Activated naive CD4-positive, alpha-beta T cell treated with anti-CD3 and anti-CD28 coated beads, Interleukin-2, amount 50 U/mL, for 72 hours (primary cell): Measurements from ENCODE around the gene SLC66A3. TPM values are rescaled to one million over a fixed set of nuclear protein-coding genes. Genes with fewer than 3 reads are reported as not detected.

Experiments used
- ATAC-seq, 2 donors: fragments of 150-1000 bp; cut with Tn5 transposase; 2 replicates each; pipeline ENCODE4 v1.10.0; 2021; ENCODE audit warnings: mild to moderate bottlenecking in 2 of 2, moderate library complexity in 2 of 2
- DNase-seq, 2 donors: peaks; one replicate each; pipeline ENCODE4 v3.0.0; 2021 to 2022; ENCODE audit warnings: low spot score in 2 of 2
- H3K27ac Mint-ChIP-seq, 2 donors: one replicate each; pipeline ENCODE4 v1.8.0; 2022; ENCODE audit warnings: mild to moderate bottlenecking in 2 of 2, mixed read lengths in 2 of 2
- H3K36me3 Mint-ChIP-seq, 2 donors: one replicate each; pipeline ENCODE4 v1.8.0; 2022; ENCODE audit warnings: mixed read lengths in 2 of 2
- H3K9me3 Mint-ChIP-seq, 2 donors: one replicate each; pipeline ENCODE4 v1.8.0; 2022; ENCODE audit warnings: mixed read lengths in 2 of 2
- total RNA-seq, 2 donors: library from RNA; stranded (reverse); gene quantifications; one replicate each; pipeline ENCODE4 v1.2.3, GENCODE V29; 2022

SLC66A3 gene
- total RNA-seq, 2 donors from 2014 or later = 6.9 to 12.3 TPM

DNA sequence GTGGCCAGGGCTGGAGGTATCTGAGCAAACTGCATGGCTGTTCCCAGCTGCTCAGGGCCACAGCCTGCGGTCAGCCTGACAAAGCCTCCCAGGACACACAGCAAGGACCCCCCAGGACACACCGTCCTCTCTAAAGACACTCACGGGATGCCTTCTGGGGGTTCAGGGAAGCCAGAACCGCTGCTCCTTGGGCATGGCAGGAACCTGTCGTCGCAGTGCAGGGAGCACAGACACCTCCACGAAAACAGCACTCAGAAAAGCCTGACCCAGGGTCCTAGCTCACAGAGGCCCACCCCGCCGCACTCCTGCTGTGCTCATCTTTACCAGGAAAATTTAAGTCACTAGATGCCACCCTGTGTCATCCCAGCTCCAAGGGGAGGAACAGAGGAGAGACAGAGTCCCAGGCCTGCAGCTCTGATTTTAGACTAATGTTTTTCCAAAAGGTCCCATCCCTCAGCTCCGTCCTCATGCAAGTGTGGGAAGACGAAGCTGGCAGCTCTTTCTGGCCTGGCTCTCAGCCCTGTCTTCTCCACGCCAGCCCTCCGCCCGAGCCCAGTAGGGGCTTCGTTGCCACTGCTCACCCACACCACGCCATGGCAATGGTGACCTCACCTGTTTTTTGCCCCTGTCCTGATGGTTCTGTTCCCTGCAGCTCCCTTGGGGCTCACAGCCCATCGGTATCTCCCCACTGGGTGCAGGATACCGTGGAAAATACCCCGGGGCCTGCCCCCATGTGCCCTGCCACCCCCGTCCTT is 23.9 kb upstream of the SLC66A3 start:
- H3K9me3 Mint-ChIP-seq = no peaks in the 10 kb centered on the region
- no peak for ATAC-seq

DNA sequence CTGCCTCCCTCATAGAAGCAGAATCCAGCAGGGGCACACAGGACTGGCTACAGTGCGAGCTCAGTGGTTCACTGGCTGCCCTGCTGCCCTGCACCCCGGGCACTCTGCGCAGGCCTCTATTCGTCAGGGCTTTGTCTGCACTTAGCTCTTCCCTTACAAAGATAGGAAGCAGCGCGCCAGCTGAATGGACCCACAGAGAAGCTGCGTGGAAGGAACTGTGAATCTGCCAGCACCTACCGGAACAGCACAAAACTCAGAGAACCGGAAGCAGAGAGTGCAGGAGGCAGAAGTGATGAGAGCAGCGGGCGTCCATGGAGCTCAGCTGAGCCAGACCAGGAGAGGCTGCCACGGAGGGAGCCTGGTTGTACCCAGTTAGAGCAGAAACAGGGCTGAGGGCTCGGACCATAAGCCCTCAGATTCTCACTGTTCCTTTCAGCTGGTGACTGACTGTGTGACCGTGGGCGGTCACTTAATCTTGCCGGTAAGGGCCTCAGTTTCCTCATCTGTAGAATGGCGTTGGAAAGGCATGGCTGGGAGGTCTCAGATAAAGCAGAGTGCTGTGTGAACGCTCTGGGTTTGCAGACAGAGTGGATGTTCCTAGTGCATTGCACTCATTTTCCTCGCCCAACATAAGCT is 23.1 kb upstream of the SLC66A3 start:
- no peaks in the 10 kb centered on the region for H3K36me3 Mint-ChIP-seq
- ATAC-seq (peak; percentile 1 to 2), DNase-seq (no peak)
- no peaks in the 10 kb centered on the region for H3K9me3 Mint-ChIP-seq
- peak overlapping the region in 1 of 2 donors; percentile 92 for H3K27ac Mint-ChIP-seq

More for the DNA sequence above, 23.9 kb upstream of the SLC66A3 start:
- no peak for DNase-seq
- H3K27ac Mint-ChIP-seq = peak overlapping the region in 1 of 2 donors; percentile 92
- no peaks in the 10 kb centered on the region for H3K36me3 Mint-ChIP-seq

DNA sequence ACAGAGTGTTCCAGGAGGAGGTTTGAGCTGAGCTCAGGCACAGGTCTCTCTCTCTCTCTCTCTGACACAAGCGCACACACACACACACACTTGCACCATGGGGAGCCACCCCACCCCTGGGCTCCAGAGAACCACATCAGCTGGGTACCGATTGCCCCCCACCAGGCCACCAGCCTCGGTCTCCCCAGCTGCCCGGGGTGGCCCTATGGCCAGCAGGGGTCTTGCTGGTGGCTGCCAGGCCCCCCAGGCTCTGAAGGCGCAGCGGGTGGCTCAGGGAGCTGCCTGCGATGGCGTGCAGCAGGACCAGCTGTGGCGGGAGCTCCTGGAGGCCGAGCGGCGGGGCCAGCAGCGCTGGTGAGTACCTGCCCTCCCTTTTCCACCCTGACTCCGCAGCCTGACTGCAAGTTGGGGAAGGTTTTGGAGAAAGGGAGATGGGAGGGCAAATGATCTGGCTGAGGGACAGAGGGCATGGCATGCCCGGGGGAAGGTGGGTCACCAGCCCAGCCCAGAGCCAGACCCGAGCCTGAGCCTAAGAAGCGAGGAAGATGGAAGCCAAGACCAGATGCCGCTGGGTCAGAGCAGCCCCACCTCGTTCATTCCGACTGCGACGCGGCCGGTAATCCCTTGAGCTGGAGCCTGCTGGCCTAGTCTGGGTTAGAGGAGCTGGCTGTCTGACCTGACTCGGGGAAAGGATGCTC is 21.9 kb upstream of the SLC66A3 start:
- H3K27ac Mint-ChIP-seq = peak overlapping the region in 1 of 2 donors; percentile 92
- no peaks in the 10 kb centered on the region for H3K9me3 Mint-ChIP-seq
- DNase-seq (no peak), ATAC-seq (no peak)
- H3K36me3 Mint-ChIP-seq = no peaks in the 10 kb centered on the region

DNA sequence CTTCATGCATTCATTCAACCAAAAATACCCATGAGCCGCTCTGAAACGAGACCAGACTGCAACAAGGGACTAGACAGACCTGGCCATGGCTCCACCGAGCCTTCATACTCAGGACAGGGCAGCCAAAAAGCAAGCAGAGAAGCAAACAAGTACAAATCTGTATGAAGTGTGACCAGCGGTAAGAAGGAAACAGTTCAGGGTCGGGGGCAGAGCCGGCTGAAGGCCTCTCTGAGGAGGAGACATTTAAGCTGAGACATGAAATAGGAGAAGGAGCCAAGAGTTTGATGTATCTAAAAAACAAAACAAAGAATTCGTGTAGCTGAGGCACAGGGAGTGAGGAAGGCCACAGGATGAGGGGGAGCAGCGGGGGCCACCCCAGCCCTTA is 21.3 kb upstream of the SLC66A3 start:
- no peaks in the 10 kb centered on the region for H3K36me3 Mint-ChIP-seq
- ATAC-seq = no peak
- no peak for DNase-seq
- H3K9me3 Mint-ChIP-seq = no peaks in the 10 kb centered on the region
- H3K27ac Mint-ChIP-seq = no peak overlapping the region

DNA sequence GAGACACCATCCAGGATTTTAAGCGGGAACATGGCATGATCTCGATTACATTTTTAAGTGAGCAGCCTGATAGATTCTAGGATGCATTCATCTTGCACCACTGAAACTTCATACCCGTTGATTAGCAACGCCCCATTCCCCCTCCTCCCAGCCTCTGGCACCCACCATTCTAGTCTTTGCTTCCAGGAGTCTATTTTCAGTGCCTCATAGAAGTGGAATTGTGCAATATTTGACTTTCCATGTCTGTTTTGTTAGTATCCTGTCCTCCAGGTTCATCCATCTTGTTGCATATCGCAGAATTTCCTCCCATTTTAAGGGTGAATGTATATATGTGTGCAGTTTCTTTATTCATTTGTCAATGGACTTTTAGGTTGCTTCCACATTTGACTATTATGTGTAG is 20.9 kb upstream of the SLC66A3 start:
- Mint-ChIP-seq H3K9me3 (no peaks in the 10 kb centered on the region), H3K27ac (no peak overlapping the region), H3K36me3 (no peaks in the 10 kb centered on the region)
- DNase-seq = no peak
- no peak for ATAC-seq

DNA sequence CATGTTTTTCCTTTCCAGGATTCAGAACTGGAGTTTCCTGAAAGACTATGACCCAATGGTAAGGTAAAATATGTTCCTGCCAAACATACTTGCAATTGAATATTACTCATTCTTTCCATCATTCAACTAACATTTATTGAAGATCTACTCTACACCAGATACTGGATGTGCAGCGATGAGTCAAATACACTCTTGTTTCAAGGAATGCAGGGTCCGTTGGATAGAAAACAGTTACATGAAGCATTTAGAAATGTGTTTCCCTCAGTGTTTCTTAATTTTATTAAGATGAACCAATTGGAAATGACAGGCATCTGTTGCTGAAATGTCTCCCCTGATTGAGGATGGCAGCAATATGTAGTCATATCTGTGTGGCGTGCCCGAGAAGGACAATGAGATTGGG is 14.8 kb upstream of the SLC66A3 start:
- H3K9me3 Mint-ChIP-seq = no peaks in the 10 kb centered on the region
- no peak for ATAC-seq
- no peak for DNase-seq
- H3K36me3 Mint-ChIP-seq = no peaks in the 10 kb centered on the region
- H3K27ac Mint-ChIP-seq = no peak overlapping the region

DNA sequence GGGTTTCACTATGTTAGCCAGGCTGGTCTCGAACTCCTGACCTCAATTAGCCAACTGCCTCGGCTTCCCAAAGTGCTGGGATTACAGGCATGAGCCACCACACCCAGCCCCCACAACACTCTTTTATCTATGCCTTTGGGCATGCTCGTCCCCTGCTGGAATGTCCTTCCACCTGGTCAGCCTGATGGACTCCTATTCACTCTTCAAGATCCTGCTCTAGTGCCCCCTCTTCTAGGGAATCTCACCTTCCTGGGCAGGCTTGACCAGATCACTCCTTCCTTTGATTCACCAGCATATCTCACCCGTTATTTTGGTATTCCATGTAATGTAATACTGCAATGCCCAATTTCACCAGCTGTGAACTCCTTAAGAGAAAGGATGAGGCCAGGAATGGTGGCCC is 13.9 kb upstream of the SLC66A3 start:
- no peak for DNase-seq
- ATAC-seq = no peak
- Mint-ChIP-seq H3K27ac (no peak overlapping the region), H3K36me3 (no peaks in the 10 kb centered on the region), H3K9me3 (no peaks in the 10 kb centered on the region)

DNA sequence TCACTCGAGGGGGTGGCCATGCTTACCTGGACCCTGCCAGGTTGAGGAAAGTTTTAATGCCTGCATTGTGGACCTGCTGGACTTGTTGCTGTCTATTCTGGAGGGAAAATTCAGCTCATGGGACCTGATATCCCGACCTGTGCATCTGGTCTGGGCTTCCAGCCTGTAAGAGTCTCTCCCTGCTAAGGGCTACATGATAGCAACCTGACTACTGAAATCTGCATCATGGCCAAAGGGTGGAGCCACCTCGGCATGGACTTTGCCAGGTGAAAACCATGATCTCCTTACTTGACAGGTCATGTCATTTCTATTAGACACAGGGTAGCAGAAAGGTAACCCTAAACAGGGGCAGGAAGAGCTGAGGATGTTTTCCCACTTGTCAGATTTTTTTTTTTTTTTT is 12.9 kb upstream of the SLC66A3 start:
- ATAC-seq (no peak), DNase-seq (no peak)
- Mint-ChIP-seq H3K9me3 (no peaks in the 10 kb centered on the region), H3K36me3 (no peaks in the 10 kb centered on the region), H3K27ac (no peak overlapping the region)

DNA sequence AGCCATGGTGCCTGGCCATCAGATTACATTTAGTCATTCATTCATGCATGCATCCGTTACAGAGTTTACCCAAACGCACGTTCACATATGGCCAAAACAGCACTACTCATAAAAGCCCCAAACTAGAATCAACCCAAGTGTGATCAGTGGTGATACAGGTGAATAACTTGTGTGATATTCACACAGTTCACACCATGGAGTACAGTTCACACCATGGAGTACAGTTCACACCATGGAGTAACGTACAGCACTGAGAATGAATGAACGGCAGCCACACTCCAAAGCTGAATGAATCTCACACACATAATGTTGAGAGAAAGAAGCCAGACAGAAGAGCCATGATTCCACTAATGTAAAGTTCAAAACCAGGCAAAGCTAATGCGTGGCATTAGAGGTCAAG is 12.3 kb upstream of the SLC66A3 start:
- no peak for ATAC-seq

DNA sequence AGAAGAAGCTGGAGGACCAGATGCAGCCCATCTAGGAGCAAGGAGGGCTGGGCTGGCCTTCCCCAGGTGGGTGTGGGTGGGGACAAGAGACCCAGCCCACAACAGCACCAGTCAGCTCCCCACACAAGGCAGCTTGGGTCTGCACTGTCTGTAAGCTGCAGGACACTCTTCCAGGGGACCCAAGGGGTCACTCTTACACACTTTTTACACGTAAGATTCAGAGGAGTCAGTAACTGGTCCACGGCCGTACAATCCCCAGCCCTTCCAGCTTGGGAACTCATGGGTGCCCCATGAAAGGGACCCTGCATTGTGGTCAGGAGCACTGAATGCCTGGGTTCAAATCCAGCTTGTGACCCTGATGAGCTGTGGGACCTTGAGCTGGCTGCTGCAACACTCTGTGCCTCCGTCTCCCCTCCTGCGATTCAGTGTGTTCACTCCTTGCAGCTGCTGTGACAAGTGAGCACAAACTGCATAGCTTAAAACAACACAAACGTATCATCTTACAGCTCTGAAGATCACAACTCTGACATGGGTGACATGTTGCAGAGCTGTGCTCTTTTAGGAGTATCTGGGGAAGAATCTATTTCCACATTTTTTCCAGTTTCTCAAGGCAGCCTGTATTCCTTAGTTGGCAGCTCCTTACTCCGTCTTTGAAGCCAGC is 11.1 kb upstream of the SLC66A3 start:
- Mint-ChIP-seq H3K27ac (no peak overlapping the region), H3K9me3 (no peaks in the 10 kb centered on the region), H3K36me3 (no peaks in the 10 kb centered on the region)
- DNase-seq = no peak
- no peak for ATAC-seq

More for the DNA sequence above, 12.3 kb upstream of the SLC66A3 start:
- no peaks in the 10 kb centered on the region for H3K9me3 Mint-ChIP-seq
- H3K36me3 Mint-ChIP-seq = no peaks in the 10 kb centered on the region
- DNase-seq = no peak
- no peak overlapping the region for H3K27ac Mint-ChIP-seq

DNA sequence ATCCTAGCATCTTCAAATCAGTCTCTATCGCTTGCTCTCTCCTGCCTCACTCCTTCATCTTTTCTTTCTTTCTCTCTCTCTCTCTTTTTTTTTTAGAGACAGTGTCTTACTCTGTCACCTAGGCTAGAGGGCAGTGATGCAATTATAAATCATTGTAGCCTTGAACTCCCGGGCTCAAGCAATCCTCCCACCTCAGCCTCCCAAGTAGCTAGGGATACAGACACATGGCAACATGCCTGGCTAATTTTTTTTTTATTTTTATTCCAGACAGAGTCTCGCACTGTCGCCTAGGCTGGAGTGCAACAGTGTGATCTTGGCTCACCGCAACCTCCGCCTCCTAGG is 10.6 kb upstream of the SLC66A3 start:
- ATAC-seq (no peak), DNase-seq (no peak)
- Mint-ChIP-seq H3K9me3 (no peaks in the 10 kb centered on the region), H3K27ac (peak overlapping the region in 1 of 2 donors; percentile 32), H3K36me3 (no peaks in the 10 kb centered on the region)

DNA sequence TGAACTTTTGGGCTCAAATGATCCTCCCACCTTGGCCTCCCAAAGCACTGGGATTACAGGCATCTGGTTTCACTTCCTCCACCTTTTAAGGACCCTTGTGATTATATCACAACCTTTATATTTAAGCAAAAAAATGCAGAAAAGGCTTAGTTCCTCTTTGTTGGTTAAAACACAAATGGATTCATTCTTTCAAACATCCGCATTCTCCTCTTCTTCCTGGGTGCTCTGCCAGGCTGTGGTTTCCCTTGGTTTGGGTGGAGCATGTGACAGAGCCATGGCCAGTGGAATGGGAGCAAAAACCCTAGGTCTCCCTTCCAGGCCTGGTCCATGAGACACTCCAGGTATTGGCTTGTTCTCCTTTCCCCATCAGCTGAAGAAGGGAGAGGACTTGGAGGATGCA is 9.9 kb upstream of the SLC66A3 start:
- no peaks in the 10 kb centered on the region for H3K36me3 Mint-ChIP-seq
- no peaks in the 10 kb centered on the region for H3K9me3 Mint-ChIP-seq
- ATAC-seq = no peak
- H3K27ac Mint-ChIP-seq = no peak overlapping the region
- DNase-seq = no peak

DNA sequence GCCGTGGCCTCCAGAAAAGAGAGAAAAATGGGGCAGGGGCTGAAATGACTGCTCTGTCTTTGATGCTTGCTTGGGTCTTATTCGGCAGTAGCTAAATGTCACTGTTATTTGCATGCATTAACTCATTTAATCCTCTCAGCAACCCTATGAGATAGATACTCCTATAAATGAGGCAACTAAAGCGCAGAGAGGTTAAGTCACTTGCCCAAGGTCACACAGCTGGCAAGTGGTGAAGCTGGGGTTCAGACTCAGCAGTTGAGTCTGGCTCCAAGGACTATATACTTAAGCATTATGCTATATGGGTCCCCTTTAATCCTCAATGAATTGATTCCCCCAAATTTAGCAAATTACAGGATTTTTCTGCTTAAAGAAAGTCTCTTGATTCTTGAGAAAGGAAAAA is 9.2 kb upstream of the SLC66A3 start:
- Mint-ChIP-seq H3K36me3 (no peaks in the 10 kb centered on the region), H3K9me3 (no peaks in the 10 kb centered on the region), H3K27ac (no peak overlapping the region)
- DNase-seq (no peak), ATAC-seq (no peak)

DNA sequence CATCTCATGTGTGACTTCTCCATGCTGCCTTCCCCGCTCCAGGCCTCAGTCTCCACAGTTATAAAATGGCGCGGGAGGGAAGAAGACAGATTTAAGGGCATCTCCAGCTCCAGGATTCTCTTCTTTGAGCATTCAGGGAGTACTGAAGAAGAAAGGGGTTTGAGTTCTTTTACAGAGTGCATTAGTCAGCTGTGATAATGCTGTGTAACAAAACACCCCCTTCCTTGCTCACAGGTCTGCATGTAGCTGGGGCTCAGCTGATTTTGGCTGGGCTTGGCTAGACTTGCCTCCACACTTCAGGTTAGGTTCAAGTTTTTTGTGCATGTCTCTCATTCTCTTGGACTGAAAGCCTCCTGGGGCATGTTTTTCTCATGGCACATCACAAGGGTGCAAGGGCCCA is 8.0 kb upstream of the SLC66A3 start:
- Mint-ChIP-seq H3K27ac (no peak overlapping the region), H3K9me3 (no peaks in the 10 kb centered on the region), H3K36me3 (no peaks in the 10 kb centered on the region)
- DNase-seq (no peak), ATAC-seq (no peak)

DNA sequence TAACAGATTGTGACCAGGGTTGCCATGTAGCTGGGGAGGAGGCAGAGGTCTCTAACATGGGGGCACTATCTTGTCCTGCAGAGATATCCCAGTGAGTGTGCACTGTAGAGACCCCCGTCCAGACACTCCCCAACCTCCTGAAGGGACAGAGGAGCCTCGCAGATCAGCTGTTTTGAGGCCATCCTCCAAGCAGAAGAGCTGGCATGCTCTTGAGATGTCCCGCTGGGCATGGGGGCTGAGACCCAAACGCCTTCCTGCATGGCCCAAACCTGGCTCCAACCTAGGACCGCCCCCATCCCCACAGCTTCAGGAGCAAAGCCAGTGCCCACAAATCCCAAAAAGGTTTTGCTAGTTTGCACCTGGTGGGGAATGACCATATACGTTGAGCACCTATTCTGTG is 2.7 kb upstream of the SLC66A3 start:
- no peaks in the 10 kb centered on the region for H3K36me3 Mint-ChIP-seq
- no peaks in the 10 kb centered on the region for H3K9me3 Mint-ChIP-seq
- DNase-seq (no peak), ATAC-seq (no peak)
- H3K27ac Mint-ChIP-seq = no peak overlapping the region

DNA sequence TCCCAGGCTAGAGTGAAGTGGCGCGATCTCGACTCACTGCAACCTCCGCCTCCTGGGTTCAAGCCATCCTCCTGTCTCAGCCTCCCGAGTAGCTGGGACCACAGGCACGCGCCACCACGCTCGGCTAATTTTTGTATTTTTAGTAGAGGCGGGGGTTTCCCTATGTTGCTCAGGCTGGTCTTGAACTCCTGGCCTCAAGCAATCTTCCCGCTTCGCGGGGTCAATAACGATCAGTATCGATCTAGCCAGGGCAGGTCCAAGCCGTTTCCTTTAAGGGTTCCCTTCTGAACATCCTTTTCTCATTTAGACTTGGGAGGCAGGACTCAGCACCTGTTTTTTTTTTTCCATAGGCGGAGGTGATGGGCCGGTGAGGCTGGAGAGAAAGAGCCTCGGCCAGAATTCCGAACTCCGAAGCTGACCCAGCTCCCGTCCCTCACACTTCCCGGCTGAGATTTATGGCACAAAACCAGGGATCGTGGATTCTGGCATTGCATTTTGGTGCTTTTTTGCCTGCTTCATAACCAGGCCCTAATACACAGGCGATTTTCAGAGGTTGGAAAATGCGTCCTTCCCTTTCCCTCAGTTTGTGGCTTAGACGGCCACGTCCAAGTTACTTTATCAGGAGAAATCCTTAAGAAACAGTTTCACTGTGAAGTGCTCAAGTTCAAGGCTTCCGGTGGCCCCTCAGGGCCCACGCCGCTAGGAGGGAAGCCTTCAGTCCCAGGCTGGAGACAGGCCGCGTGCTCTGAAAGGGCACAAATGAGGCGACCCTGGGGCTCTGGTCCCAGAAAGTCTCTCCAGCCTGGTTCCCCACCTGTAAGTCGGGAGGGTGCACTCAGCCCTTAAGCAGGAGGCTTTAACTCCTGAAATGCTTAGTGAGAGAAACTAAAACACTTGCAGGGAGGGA is 998 bp upstream of the SLC66A3 start:
- no peaks in the 10 kb centered on the region for H3K36me3 Mint-ChIP-seq
- ATAC-seq (peak; percentile 5 to 9), DNase-seq (peak in 1 of 2 donors; percentile 41)
- H3K9me3 Mint-ChIP-seq = no peaks in the 10 kb centered on the region
- H3K27ac Mint-ChIP-seq = peak overlapping the region; percentile 72 to 75
